RWPE2 (cell line): ENCODE data around the gene RAI1.

Experiments used
- ATAC-seq: fragments of 200-7000 bp; cut with Tn5 transposase; 3 replicates; pipeline ENCODE4 v1.9.1; 2021; ENCODE audit warnings: low read depth
- DNase-seq: peaks from one replicate; pipeline ENCODE4 v3.0.0-alpha.2; 2020; ENCODE audit warnings: low spot score
- H3K27ac ChIP-seq: fragments of 450-650 bp; 2 replicates; pipeline ENCODE4 v1.5.1; 2017; ENCODE audit warnings: mild to moderate bottlenecking; ENCODE audit not compliant: poor library complexity, severe bottlenecking
- H3K27me3 ChIP-seq: fragments of 250-450 bp; sonication (Bioruptor Pico); 2 replicates; pipeline ENCODE4 v1.5.1; 2021; ENCODE audit warnings: mild to moderate bottlenecking, moderate library complexity; ENCODE audit not compliant: insufficient read depth, poor library complexity, severe bottlenecking
- H3K36me3 ChIP-seq: fragments of 250-450 bp; sonication (Bioruptor Pico); 2 replicates; pipeline ENCODE4 v1.5.1; 2020; ENCODE audit warnings: low read depth, mild to moderate bottlenecking, moderate library complexity
- H3K4me1 ChIP-seq: fragments of 250-450 bp; sonication (Bioruptor Pico); 2 replicates; pipeline ENCODE4 v1.5.1; 2021; ENCODE audit warnings: mild to moderate bottlenecking, moderate library complexity; ENCODE audit not compliant: insufficient read depth, poor library complexity, severe bottlenecking
- H3K4me3 ChIP-seq: fragments of 250-450 bp; sonication (Bioruptor Pico); 2 replicates; pipeline ENCODE4 v1.5.1; 2021; ENCODE audit warnings: mild to moderate bottlenecking, moderate library complexity; ENCODE audit not compliant: severe bottlenecking
- H3K9me3 ChIP-seq: fragments of 250-450 bp; sonication (Bioruptor Pico); 2 replicates; pipeline ENCODE4 v1.5.1; 2021; ENCODE audit warnings: mild to moderate bottlenecking, moderate library complexity; ENCODE audit not compliant: severe bottlenecking
- CTCF ChIP-seq: fragments of 450-650 bp; IDR thresholded peaks from one replicate; pipeline ENCODE4 v1.5.1; 2017; ENCODE audit warnings: mild to moderate bottlenecking, moderate library complexity; ENCODE audit not compliant: poor library complexity, severe bottlenecking

The RAI1 gene

GRCh38 chr17:17698371-17698770 is 17.1 kb downstream of the RAI1 start:
- Histone ChIP-seq H3K27ac (peak overlapping the region; percentile 98), H3K4me3 (no peak overlapping the region), H3K4me1 (peaks cover 37% of the 10 kb centered on the region), H3K27me3 (no peaks in the 10 kb centered on the region), H3K9me3 (no peaks in the 10 kb centered on the region), H3K36me3 (peaks cover 25% of the 10 kb centered on the region)
- DNase-seq (no peak), ATAC-seq (no peak)
- no peak for TF ChIP-seq CTCF

DNA sequence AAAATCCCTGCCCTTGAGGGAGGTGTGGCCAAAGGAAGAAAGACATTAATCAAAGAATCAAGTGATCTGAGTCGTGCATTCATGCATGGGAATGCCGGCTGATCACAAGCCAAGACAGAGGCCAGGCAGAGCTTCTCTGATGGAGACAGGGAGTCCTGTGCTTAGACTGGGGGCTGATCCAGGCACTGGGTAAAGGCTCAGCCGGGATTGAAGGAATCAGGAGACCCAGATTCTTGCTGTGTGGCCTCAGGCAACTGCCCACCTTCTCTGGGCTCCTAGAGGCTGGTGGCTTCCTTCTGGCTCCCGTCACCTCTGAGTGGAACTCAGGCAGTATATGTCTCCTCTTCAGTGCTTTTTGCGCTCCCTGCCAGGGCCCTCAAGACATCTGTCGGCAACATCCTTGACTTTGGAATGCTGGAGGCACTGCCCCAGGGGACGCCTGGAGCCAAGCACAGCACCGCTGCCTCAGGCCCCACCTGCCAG is 17.7 kb downstream of the RAI1 start:
- no peak for DNase-seq
- Histone ChIP-seq H3K27ac (peak overlapping the region; percentile 98), H3K27me3 (no peaks in the 10 kb centered on the region), H3K4me3 (no peak overlapping the region), H3K36me3 (peaks cover 29% of the 10 kb centered on the region), H3K4me1 (peaks cover 32% of the 10 kb centered on the region), H3K9me3 (no peaks in the 10 kb centered on the region)
- no peak; the same call in 2 of the 3 replicates for ATAC-seq
- TF ChIP-seq CTCF, result no peak

- no peaks in the 10 kb centered on the region for H3K27me3 ChIP-seq
- no peak overlapping the region for H3K4me3 ChIP-seq
- H3K4me1 ChIP-seq, result peaks cover 28% of the 10 kb centered on the region
- H3K36me3 ChIP-seq, result peaks cover 35% of the 10 kb centered on the region
- no peak for TF ChIP-seq CTCF
- no peak for ATAC-seq
- no peaks in the 10 kb centered on the region for H3K9me3 ChIP-seq
- H3K27ac ChIP-seq, result peak overlapping the region; percentile 98
- no peak for DNase-seq
Measured at GRCh38 chr17:17699491-17699890, 18.2 kb downstream of the RAI1 start.

DNA sequence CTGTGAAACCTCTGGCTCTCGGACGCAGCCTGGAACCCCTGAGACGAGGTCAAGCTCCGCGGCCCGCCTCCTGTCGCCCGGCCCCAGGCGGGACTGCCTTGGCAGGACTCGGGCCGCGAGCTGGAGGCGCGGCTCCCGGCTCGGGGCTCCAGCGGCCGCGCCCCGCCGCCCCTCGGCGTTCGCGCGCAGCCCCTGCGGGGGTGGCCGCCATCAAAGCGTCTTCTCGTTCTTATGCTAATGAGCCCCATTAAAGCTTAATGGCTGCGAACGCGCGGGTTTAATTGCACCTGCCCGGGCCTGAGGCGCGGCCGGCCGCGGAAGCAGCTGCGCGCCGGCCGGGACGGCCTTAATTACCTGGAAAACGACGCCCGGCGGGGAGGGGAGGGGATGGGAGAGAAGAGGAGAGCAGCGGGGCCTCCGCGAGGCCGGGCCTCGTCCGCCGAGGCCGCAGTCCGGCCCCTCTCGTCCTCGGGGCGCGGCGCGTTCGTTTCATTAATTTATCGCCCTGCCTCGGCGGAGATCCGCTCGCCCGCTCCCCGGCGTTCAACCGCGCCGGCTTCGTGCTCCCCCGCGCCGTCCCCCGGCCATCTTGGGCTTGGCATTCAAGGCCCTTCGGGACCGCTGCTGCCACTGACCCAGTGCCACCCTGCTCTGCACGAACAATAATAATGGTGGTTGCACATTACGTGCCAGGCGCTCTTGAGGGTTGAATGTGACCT is 19.2 kb downstream of the RAI1 start:
- no peaks in the 10 kb centered on the region for H3K9me3 ChIP-seq
- H3K4me3 ChIP-seq, result no peak overlapping the region
- ATAC-seq (no peak), DNase-seq (no peak)
- TF ChIP-seq CTCF, result no peak
- peaks cover 28% of the 10 kb centered on the region for H3K4me1 ChIP-seq
- H3K27ac ChIP-seq, result no peak overlapping the region
- H3K36me3 ChIP-seq, result peaks cover 44% of the 10 kb centered on the region
- no peaks in the 10 kb centered on the region for H3K27me3 ChIP-seq

DNA sequence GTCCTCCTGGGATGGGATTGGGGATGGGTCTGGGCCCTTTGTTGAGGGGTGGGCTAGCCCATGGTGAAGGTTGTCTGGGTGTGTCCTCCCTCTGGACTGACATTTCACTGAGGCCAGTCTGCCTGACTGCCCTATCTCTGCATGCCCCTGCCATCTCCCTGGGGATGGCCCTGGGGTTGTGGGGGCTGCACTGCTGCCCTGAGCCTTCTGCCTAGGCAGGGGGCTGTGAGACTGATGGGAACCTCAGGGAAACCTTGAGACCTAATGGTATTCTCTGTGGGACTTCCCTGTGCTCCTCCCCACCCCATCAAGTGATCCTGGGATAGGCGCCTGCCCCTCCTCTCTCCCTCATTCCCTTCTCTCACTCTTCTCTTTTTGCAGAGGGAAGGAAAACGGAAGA is 19.9 kb downstream of the RAI1 start:
- Histone ChIP-seq H3K4me3 (no peak overlapping the region), H3K4me1 (peaks cover 22% of the 10 kb centered on the region), H3K27me3 (no peaks in the 10 kb centered on the region), H3K27ac (no peak overlapping the region), H3K36me3 (peaks cover 44% of the 10 kb centered on the region), H3K9me3 (no peaks in the 10 kb centered on the region)
- no peak for TF ChIP-seq CTCF
- ATAC-seq, result no peak
- no peak for DNase-seq
